Measurements from ENCODE around the gene SLC6A19.
"Not testable (repeated sequence)": the region's sequence is repeated elsewhere in the genome, so short reads cannot be mapped to it uniquely, and the experiment has no call there.

The SLC6A19 gene

DNA sequence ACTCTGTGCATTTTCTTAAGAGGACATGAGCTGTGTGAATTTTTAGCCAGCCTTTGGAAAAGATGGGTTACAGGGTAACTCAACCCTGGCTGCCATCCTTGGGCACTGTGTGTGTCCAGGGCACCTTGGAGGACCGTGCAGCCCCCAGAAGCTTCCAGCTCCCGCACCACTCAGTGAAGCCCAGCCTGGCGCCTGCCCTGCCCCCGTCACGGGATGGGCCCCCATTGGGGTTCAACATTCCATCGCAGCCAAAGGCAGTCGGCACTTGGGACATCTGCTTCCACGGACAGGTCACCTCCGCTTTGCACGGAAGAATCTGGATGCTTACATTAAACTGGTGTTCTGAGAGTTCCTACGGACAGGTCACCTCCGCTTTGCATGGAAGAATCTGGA is 21.9 kb downstream of the SLC6A19 start:
- no peak for DNase-seq (ENCODE audit: low read depth)

DNA sequence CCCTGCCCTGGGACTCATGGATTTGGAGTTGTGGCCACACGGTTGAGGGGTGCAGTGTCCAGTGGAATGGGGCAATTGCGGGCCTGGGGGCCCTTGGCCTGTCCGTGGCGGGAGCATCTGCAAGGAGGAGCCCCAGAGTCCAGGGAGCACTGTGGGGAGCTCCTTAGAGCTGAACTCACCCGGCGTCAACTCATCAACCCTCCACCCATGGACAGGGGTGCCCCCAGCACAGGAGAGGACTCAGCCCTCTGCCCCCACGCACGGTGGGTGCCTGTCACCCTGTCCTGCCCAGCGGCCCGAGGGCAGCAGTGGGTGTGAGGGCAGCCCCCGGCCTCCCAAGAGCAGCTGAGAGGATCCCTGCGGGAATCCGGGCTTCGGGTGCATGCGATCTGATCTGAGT is 23.2 kb downstream of the SLC6A19 start:
- DNase-seq (ENCODE audit: low read depth) = no peak

GRCh38 chr5:1225081-1225480 is 23.7 kb downstream of the SLC6A19 start, which contains the start of gene SLC6A18:
Gene SLC6A18 (plus strand): TSS chr5:1225381. CDS start chr5:1225478, 97 bp downstream.
- DNase-seq (ENCODE audit: low read depth) = no peak

GRCh38 chr5:1226231-1226630 is 24.8 kb downstream of the SLC6A19 start:
- DNase-seq (ENCODE audit: low read depth) = no peak

DNA sequence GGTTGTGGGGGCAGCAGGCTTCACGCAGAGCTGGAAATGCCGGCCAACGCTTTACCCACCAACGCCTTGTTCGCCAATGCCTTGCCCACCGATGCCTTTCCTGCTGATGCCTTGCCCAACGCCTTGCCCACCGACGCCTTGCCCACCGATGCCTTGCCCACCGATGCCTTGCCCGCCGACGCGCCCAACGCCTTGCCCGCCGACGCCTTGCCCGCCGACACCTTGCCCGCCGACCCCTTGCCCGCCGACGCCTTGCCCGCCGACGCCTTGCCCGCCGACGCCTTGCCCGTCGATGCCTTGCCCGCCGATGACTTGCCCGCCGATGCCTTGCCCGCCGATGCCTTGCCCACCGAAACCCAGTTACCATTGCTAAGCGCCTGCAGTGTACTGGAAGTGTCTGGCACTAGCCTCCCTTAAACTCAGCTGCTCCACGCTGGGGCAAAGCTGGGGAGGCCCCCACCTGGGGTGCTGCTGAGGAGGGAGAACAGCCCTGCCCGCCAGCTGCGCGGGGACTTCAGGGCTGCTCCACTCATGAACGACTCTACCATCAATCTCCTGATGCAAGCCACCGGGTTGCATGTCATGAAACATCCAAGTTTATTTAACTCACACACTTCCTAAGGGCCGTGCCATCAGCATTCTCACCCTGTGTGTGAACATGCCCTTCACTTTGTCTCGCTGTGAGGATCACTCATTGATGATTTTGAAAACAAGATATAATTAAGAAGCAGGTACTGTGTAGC is 25.6 kb downstream of the SLC6A19 start:
- DNase-seq (ENCODE audit: low read depth) = no peak

DNA sequence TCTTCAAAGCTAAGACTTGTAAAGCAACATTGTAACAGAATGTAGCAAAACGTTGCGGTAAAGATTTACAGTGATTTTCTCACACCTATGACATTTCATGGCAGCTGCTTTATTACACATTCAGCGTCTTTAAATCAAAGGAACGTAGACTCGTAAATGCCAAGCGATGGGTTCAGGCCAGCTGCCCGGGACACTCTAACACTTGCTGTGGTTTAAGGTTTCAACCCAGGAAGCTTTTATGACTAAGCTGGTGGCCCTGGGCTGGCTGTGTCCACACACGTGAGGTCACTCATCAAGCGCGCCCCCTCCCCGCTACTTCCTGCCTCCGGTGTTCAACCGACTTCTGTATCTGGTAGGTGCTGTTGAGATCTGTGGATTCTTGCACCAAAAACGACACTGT is 26.3 kb downstream of the SLC6A19 start:
- DNase-seq (ENCODE audit: low read depth) = no peak

- DNase-seq (ENCODE audit: low read depth) = no peak
These were observed 26.7 kb downstream of the SLC6A19 start for GRCh38 chr5:1228120-1228519.

DNA sequence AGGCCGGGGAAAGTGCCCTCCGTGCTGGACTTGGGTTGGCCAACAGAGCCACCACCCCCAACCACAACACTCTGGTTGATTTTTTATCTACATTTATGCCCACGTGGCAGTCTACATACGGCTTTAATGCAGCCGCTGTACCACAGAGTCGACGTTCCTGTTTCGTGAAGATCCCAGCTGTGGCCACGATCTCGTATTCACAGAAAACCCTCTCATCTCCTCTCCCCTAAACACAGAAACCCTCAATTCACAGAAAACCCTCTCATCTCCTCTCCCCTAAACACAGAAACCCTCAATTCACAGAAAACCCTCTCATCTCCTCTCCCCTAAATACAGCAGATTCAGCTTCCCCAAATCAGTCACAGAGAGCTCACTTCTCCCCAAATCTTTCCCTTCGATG is 27.6 kb downstream of the SLC6A19 start:
- not testable (repeated sequence) for DNase-seq (ENCODE audit: low read depth)

DNA sequence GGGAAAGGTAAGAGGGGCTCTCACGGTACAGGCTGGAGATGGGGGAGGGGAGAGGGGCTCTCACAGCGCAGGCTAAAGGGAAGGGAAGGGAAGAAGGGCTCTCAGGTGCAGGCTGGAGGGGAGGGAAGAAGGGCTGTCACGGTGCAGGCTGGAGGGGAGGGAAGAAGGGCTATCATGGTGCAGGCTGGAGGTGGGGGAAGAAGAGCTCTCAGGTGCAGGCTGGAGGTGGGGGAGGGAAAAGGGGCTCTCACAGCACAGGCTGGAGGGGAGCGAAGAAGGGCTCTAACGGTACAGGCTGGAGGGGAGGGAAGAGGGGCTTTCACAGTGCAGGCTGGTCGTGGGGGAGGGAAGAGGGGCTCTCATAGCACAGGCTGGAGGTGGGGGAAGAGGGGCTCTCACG is 28.4 kb downstream of the SLC6A19 start:
- no peak for DNase-seq (ENCODE audit: low read depth)

DNA sequence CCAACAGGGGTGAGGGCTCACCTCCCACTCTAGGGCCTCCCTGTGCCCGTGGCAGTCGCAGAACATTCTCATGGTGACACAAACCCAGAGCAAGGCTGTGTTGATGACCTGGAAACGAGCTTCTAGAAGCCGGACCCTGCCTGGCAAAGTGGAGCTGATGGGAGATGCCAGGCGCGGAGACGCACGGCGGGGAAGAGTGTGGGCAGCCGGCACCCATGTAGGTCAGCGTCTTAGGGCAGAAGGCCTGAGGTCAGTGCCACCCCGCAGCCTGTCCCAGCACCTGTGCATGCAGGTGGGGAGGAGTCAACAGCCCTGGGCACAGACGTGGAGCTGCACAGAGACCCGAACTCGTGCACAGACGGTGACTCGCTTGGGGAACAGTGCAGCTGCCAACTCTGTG is 29.2 kb downstream of the SLC6A19 start:
- no peak for DNase-seq (ENCODE audit: low read depth)

DNA sequence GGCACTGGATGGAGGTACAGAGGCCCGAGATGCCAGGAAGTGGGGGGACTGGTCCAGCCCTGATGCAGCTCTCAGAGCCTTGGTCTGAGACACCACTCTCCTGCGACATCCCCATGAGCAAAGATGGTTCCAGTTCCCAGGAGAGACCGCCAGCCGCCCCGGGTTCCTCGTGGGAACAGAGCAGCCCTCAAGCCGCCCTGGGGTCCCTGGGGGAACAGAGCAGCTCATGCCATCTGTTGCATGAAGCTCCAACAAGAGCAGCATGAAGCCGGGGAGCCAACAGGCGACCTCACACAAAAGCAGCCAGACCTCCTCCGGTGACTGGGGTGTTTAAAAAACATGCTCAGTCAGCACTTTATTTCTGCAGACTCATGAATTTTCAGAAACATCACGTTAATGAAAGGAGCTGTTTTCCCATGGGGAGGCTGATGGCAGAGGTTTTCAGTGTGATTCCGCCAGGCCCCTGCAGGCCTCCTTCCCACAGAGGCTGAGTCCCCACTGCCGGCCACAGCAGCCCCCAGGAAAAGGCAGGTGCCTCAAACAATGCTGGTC is 30.0 kb downstream of the SLC6A19 start:
- DNase-seq (ENCODE audit: low read depth) = no peak

- no peak for DNase-seq (ENCODE audit: low read depth)
These were observed 31.4 kb downstream of the SLC6A19 start for GRCh38 chr5:1232780-1233179.

- DNase-seq (ENCODE audit: low read depth) = no peak
These were observed 34.0 kb downstream of the SLC6A19 start for GRCh38 chr5:1235379-1235778.

DNA sequence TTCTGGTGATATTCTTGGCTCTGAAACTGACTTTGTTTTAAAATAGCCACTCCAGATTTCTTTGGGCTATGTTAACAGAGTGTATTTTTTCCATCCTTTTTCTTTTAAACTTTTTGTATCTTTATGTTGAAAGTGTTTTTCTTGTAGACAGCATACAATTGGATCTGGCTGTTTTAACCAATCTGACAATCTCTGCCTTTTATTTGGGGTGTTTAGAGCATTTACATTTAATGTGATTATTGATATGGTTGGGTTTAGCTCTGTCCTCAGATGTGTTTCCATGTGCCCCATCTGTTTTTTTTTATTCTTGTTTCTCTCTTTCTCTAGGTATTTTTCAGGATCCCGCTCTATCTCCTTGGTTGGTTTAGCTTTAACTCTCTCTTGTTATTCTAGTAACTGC is 34.4 kb downstream of the SLC6A19 start:
- no peak for DNase-seq (ENCODE audit: low read depth)

DNA sequence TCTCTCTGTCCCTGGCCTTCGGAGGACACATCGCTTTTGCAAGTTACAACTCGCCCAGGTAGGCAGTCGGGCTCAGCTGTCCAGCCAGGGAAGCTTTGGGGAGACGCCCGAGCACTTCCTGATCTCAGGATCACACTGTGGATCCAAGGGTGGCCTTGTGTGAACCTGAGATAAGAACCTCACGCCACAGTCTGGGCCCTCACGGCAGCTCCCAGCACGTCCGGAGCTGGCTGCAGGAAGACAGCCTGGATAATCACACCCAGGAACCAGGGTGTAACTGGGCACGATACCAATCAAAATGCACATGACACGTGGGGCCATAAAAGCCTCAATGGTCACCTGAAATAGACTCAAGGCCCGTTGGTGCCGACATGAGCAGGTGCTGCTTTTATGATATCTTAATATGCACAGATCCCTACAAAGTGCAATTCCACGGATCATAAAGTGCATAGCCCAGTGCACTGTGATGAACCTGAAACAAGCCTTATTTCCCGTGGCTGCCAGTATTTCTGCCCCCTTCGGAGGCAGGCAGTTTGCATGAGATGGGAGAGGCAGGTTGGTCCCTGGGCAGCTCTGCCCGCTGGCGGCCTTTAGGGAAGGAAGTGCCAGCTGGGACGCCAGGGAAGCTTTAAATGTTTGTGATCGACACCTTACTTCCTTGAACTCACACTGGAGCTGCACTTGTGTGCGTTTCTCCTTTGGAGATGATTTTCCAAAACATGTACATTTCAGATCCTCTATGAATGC is 38.3 kb downstream of the SLC6A19 start:
- no peak for DNase-seq (ENCODE audit: low read depth)

GRCh38 chr5:1240496-1241260 is 39.3 kb downstream of the SLC6A19 start:
- DNase-seq (ENCODE audit: low read depth) = no peak

- DNase-seq (ENCODE audit: low read depth) = no peak
These were observed 40.2 kb downstream of the SLC6A19 start for GRCh38 chr5:1241509-1242080.

GRCh38 chr5:1242733-1243486 is 41.5 kb downstream of the SLC6A19 start:
- DNase-seq (ENCODE audit: low read depth) = no peak

GRCh38 chr5:1243487-1244130 is 42.2 kb downstream of the SLC6A19 start:
- DNase-seq (ENCODE audit: low read depth) = no peak

DNA sequence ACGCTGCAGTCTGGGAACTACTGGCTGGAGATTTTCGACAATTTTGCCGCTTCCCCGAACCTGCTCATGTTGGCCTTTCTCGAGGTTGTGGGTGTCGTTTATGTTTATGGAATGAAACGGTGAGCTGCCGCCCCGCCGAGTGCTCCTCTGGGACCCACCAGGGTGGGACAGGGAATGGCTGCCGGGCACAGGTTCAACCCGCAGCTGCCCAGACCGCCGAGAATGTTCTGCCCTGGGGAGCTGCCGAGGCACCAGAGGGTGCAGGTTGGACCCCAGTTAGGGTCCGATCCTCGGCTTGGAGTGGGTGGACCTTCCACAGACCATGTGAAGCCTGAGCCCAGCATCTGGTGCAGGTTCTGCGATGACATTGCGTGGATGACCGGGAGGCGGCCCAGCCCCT is 42.9 kb downstream of the SLC6A19 start:
- DNase-seq (ENCODE audit: low read depth) = no peak

DNA sequence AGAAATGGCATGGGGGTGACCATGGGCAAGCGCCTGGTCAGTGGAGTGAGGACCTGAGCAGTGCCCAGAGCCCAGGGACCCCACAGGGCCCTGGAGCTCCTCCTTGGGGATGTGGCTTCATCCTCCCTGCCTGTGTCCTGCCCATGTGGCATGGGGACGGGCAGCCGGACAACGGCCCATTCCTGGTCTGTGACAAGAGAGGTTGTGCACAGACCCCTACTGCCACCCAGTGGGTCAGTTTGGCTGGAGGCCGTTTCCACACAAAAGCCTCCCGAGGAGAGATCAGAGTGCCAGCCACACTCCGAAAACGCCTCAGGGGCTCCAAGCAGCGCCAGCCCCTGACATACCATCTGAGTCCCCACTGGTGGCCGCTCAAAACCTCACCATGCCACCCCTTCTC is 43.6 kb downstream of the SLC6A19 start:
- no peak for DNase-seq (ENCODE audit: low read depth)
